M059J (cell line): ENCODE data around the gene NPAS2. TPM values are rescaled to one million over a fixed set of nuclear protein-coding genes. Genes with fewer than 3 reads are reported as not detected.

Source experiments
- DNase-seq: peaks from one replicate; pipeline ENCODE4 v3.0.0-alpha.2; 2012; ENCODE audit warnings: low read depth
- total RNA-seq: library from RNA; depleted of rRNA; stranded (reverse); fragments of >200 nt; shearing (Covaris generic); gene quantifications from 2 replicates; pipeline ENCODE4 v1.2.3, GENCODE V29; 2014

The NPAS2 gene
- total RNA-seq, 1 experiment from 2014 or later: 3.6 TPM

DNA sequence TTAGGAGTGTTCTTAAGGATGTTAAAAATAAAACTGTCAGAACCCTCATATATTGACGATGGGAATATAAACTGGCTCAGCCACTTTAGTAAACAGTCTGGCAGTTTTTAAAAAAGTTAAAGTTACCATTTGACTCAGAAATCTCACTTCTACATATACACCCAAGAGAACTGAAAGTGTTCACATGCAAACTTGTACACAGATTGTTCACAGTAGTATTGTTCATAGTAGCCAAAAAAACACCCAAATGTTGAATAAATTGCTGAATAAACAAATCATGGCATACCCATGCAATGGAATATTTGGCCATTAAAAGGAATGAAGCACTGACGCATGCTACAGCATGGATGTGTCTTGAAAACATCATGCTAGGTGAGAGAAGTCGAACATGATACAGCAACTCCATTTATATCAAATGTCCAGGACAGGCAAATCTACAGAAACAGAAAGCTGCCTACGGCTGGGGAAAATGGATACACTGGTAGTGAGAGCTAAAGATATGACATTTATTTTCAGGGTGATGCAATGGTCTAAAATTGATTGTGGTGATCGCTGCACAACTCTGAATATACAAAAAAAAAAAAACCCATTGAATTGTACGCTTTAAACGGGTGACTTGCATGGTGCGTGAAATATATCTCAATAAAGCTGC, 192.2 kb downstream of the NPAS2 start:
- no peak for DNase-seq

DNA sequence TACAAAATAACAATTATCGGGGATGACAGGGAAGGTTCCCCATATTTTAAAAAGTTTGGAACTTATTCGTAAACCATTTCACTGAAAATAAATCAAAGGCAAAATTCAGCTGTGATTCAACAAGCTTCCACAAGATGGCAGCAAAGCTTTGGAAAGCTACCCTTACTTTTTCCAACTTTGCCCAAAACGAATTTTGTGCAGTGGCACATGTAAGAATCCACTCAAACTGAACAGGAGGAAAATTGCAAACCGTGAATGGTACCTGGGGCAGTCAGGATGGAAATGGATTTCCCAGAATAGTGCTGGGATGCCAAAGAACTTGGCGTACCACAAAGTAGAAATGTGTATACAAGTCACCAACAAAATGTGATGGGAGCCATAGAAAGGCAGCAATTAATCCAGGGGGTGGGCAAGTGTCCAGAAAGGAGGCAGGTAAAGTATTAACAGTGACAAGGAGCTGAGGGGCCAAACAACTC, 192.8 kb downstream of the NPAS2 start:
- DNase-seq: peak; percentile 31

DNA sequence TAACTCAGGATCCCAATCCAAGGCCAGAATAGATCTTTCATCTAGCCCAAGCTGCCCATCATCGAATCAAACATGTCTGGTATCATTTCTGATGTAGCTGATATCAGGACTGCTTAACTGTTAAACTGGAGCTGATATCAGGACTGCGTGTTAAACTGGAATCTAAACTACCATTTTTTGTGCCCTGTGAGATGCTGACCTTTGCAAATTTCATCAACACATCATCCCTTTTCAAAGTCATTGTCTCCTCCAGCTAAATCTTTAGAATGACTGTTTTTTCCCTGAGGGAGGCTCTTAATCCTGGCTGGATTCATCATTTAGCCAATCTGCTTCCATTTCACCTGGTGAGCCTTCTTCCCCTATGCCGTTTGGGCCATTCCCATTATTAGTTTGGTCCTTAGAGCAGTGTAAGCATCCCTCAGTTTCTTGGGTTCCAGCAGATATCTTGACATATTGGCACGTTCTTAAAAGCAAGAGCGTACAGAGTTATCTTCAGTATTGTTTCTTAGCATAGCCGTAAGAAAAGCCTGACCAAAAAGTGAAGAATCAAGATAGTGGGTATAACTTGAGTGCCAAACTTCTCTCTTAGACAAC, 194.4 kb downstream of the NPAS2 start:
- DNase-seq: no peak

DNA sequence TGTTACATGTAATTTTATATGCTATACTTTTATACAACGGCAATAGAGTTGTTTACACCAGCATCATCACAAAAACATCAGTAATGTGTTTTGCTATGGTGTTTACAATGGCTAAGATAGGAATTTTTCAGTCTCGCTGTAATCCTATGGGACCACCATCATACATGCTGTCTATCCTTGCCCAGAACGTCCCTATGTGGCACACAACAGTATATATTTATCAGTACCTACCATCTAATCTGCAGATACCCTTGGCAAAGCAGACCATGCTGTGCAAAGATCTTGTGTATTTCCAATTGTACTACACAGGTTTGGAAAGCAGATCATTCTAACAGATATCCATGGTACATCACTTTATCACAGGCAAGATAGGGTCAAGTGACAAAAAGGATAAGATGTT, 197.4 kb downstream of the NPAS2 start:
- DNase-seq: no peak

DNA sequence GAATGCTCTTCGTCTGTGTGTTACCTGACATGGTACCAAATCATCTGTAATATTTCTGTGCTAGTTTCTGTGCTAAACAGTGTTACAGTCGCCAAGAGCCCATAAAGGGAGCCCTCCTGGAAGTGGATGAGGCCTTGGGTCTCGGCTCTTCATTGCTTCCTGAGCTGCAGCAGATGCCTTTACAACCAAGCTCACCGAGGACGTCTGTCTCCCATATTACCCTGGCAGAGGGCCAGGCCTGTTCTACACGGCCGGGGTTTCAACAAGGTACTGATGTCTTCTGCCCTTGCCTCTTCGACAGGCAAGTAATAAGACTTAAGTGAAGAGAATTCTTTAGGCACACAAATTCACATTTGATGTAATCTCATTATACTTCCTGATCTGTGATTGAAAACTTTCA, 199.0 kb downstream of the NPAS2 start:
- DNase-seq: no peak

DNA sequence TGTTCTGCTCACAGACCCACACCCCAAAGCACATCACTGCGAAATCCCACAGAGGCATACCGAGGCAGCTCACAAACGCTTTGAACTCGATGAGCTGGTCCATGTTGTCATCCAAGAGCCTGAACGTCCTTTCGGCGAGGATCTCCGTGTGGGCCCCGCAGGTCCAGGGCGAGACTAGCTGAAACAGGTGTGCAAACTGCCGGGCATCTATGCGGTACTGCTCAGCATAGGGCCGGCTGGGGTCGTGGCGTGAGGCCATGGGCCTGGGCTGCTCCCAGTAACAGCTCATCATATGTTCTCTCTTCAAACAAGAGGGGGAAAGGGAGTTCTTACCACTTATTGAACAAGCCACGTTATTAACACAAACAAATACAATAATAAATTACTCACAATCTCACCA, 202.3 kb downstream of the NPAS2 start:
- no peak for DNase-seq

DNA sequence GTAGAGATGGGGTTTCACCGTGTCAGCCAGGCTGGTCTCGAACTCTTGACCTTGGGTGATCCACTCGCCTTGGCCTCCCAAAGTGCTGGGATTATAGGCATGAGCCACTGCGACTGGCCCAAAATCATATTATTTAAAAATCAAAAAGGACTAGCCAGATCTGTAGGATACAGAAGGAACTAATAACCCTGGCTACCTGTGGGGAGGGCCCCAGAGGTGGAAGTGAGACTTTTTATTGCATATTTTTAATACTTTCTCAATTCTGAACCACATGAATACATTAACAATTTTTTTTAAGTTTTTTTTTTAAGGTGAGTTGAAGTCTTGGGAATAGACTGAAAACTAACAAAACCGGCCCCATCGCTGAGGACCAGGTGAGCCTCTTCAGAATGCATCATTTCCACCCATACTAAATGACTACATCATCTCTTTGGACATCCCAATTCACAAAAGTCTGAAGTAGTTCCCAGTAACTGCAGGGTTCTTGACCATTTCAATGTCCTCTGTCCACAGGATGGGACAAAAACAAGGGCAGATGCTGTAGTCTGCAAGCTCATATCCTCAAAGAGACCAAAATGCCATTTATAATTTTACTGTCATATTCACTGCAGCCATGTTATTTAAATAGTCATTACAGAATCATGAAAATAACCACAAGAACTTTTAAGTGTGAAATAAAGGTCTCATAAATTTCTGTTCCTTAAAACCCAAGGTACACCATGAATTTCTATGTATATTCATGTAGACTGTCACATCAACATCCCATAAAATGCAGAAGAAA, 203.6 kb downstream of the NPAS2 start:
- no peak for DNase-seq

DNA sequence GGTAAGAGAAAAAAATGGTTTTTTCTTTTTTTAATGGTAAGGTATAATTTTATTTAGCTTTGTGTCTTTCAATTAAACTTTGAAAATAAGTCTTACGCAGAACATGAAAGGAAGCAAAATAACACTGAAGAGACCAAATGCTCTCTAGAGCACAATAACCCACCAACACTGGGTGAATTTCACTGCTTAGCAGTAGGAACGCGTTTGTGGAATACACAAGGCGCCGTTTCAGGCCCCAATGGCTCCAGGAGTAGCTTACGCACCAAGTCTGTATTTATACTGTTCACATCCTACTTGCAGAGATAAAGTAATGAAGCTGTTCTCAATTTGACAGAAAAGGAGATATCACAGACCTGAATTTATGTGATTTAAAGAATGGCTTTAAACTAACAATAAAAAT, 205.6 kb downstream of the NPAS2 start:
- no peak for DNase-seq

DNA sequence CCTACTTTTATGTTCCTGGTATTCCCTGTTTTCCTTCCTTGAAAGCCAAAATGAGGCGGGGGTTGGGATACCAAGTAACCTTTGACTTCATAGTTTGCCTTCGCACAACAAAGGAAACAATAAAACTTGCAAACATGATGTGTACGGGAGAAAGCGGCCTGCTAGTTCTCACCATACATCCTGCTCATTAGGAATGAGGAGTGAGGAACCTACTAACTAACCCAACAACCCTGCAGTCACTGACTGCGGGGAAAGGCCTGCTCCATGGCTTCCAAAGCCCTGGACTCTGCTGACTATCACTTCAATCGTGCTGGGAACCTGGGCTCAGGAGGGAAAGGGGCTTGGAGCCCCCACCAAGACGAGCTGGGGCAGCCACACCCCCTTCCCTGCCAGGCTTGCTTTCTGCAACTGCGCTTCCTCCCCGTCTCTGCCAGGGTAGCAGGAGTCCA, 206.3 kb downstream of the NPAS2 start:
- DNase-seq: no peak

DNA sequence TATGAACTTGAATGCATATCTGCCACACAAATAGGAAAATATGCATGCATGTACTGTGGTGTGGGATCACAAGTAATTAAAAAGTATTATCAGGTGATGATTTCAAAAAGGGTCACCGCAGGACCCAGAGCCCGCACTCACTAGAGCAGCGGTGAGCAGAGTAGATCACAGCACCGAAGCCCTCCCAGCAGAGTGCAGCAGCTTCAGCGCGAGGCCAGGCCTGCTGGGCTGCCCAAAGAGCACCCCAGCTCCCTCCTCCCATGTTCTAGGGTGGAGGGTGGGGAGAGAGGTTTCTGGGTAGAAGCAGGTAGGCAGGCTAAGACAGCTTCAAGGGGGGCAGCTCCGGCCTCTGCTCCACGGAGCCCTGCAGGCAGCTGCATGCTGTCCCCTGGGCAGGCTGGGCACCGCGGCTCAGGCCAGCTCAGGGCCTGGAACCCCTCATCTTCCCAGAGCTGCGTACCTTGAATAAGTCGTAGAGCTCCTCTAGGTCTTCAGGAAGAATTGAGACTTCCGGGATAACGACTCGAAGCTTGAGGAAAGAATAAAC, 207.1 kb downstream of the NPAS2 start:
- no peak for DNase-seq

DNA sequence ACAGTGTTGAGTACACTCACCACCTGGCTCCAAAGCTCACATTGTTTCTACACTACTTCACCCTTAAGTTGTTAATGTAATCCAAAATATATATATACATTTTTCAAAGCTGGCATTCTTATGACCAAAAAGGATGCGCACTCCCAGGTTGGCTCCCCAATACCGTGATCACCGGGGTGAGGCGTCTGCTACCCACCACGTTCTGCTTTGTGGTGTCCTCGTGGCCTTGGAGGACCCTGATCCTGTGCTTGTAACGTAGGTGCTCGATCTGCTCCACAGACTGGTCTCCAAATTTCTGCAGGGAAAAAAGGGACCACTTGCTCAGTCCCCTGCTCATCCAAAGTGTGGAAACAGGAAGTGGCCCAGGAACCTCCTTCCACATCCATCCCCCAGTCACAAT, 207.9 kb downstream of the NPAS2 start:
- DNase-seq: no peak

DNA sequence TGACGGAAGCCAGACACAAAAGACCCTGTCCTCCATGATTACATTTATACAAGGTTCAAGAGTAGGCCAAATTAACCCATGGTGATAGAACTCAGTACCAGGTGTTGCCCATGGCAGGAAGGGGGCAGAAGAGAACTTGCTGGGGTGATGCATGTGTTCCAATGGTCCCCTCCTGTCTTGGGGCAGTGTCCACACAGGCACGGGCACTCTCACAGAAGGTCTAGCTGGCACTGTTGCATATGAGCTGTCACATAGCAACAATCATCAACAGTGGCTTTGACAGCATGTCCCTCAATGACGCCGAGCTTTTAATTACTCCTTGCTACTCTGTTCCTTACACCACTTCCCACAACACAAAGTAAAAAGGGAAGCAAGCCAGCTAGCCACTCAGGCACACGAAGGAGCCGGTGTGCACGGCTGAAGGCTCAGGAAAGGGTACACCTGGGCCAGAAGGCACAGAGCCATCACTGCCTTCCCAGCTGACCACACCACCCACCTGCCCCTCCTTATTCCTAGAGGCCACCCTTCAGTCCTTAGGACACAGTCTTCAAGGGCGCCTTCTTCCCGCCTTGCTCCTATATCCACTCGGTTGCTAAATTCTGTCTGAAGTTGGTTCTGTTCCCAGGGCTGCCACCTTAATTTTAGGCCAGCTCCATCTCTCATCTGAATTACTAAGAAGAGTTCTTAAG, 211.1 kb downstream of the NPAS2 start:
- peak; percentile 19 for DNase-seq

DNA sequence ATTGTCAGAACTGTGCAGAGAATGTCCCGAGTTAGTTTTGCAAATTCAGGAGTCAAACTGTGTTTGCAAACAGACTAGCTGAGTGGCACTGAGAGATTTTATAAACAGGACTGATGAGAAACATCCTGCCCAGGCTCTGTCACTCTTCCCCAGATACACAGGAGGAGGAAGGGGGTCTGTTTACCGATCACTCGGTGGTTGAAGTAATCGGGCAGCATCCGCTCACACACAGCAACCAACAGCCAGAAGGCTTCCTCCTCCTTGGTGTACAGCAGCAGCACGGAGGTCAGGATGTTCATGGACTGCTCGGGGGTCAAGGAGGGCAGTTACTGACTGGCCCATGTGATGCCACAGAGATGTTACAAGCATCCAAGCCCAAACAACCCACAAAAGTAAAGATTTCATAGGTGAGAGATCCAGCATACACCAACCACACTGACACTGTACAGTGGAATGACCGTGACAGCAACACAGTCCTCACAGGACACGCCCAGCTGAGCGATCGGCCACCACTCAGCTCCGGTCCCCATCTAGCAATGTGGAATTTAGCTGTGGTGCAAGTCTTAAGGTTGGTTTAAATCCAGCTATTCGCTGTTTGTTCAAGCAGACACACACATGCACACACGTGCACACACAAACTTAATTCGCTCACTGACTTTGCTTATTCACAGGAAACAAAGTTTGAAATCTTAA, 212.3 kb downstream of the NPAS2 start:
- DNase-seq: no peak

DNA sequence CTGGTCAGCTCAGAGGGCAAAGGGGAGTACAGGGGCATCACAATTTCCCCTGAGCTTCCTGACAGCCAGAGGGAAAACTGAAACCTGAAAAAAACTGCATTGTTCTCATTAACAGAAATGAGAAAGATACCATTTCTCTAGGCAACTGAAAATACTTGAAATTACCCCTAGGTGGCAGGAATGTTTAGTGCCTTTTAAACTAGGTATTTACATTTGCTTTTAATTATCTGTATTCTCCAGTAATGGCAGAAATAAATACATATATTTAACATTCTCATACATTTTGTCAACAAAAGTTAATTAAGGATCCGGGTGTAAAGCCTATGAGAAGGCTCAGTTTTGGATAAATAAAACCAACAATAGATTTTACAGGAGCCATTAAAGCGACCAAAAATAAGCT, 216.6 kb downstream of the NPAS2 start:
- peak; percentile 36 for DNase-seq

DNA sequence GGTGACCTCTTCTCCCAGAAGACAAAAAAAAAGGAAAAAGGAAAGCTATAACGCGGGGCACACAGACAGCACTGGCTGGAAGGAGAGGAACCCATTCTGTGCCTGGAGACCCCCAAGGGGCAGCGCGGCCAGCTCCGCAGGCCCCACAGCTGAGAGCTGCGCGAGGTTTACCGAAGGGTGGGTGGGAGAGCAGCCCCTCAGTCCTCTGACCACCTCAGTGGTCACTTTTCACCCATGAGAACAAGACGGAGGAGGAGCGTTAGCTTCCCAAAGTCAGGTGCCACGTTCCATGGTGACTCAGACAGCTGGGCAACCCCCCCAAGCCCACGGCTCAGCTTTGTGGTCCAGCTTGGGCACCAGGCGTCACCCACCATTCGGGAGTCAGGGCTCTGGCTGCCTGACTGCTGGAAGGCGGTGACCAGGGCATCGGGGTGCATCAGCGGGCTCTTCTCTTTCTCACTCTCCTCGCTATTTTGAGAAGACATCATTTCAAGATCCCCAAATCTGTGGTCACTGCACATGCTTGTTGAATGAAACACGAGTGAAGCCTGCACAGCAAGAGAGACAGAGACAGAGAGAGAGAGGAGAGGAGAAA, 217.3 kb downstream of the NPAS2 start:
- no peak for DNase-seq

DNA sequence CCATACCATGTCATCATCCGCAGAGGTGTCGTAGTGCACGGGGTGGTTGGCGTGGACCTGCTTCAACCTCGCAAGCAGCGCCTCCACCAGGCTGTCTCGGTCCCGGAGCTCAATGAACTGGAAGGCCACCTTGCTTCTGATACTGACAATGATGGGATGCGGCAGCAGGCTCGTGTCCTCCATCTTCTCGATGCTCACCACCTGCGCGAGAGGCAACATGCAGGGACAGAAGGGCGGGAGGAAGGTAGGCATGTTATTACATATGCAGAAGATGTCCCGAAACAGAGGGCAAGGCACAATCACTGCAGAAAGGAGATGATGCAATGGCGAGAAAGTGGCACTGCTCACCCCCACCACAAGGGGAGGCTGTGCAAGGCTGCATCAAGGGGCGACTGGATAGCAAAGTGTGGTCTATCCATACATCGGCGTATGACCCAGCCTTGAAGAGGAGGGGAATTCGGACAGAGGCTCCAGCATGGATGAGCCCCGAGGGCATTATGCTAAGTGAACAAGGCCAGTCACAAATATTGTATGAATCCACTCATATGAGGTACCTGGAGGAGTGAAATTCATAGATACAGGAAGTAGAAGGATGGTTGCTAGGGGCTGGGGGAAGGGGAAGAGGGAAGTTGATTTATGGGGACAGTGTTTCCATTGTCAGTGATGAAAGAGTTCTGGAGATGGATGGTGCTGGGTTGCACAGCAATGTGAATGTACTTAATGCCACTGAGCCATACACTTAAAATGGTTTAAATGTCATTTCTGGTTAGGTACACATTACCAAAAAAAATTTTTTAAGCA, 218.7 kb downstream of the NPAS2 start:
- peak; percentile 7 for DNase-seq

DNA sequence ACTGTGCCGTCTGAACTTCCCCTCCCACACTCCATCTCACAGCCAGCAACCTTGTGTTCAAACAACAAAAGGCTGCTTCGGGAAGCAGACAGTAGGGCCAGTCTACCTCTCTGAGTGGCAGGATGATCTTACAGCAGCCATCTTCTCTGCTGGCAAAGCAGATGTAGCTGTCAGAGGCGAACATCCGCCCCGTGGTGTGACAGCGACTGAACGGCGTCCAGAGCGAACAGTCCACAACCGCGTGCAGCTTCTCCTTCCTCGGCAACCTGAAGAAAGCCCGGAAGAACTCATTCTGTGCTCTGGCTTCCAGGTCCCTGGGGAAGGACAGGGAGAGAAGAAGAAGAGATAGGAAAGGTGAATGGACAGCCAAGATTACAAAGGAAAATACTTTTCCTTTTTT, 220.1 kb downstream of the NPAS2 start:
- DNase-seq: no peak

DNA sequence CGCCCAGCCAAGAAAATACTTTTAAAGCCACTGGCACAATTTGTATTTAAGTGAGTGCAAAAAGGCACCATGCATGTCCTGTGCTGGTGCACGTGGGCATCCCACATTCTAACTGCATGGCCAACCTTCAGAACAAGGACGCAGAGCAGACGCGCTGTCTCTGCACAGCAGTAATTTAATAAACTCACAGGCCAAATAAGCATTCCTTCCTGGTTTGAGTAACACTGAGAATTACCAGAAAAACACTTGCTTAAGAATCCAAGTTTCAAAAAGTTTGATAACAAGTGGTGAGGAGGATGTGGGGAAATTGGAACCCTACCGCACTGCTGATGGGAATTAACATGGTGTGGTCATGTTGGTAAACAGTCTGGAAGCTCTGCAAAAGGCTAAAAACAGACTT, 220.8 kb downstream of the NPAS2 start:
- DNase-seq: no peak

DNA sequence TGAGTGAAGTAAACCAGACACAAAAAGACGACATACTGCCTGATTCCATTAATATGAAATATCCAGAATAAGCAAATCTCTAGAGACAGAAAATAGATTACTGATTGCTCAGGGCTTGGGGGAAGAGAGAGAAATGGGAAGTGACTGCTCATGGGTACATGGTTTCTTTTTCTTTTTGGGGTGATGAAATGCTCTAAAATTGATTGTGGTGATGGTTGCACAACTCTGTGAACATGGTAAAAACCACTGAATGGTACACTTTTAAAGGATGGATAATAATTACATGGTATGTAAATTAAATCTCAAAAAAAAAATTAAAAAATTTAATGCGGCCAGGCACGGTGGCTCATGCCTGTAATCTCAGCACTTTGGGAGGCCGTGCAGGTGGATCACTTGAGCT, 221.5 kb downstream of the NPAS2 start:
- DNase-seq: no peak

DNA sequence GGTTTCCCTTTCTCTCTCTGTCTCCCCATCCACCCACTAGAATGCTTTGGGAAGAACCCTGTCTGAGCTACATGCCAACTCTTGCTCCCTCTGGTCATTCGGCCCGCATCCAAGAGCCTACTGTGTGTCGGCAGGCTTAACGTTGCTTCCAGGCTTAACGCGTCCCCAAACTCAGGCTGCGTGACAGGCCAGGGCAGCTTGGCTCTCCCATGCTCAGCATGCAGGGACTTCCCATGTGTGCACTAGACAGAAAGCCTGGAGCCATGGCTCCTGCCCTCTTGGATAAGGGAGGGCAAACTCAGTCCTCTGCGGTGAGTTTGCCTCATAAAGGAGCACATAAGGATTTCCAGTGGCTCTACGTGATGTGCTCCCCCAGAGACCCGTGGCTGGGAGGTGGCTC, 225.4 kb downstream of the NPAS2 start:
- DNase-seq: no peak
